OCI-M2 (cell line): ENCODE data around the gene GFRA4.

Source experiments
- DNase-seq: peaks from one replicate; lab custom pipeline; 2025; ENCODE audit not compliant: unreplicated experiment; lab: John Stamatoyannopoulos, UW

GFRA4 gene

DNA sequence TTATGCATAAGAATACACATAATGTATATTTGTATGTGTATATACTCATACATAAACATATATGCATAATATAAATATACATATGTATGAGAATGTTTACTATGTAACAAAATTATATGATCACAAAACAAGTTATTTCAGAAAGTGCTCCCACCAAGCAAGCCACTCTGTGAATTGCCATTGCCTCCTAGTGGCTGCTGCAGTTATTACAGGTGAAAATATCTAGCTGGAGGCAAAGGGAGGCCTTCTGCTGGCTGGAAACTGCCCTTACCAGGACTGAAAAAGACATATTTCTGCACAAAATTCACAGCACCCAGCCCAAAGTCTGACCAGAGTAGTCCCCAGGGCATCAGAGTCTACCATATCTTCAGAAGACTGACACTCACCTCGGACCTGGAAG is 33.0 kb upstream of the GFRA4 start:
- DNase-seq: no peak

DNA sequence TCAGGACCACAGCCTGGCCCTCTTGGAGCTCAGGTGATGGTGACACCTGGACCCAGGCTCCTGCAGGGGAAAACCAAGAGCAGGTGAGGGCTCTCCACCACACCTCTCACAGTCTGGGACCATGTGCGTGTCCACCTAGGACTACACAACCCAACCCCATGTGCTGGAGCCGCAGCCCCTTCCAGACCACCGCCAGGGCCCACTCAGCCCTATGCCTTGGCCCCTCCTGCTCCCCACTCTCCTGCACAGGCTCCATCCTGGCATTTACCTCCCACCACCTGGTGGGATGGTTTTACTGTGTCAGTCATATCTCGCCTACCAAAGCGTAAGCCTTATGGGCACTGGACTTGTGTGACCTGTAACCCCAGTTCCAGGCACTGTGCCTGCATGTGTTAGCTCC is 31.7 kb upstream of the GFRA4 start:
- DNase-seq: no peak

- no peak for DNase-seq
Observed at GRCh38 chr20:3693376-3693775, 30.2 kb upstream of the GFRA4 start.

- no peak for DNase-seq
Observed at GRCh38 chr20:3692706-3693294, 29.6 kb upstream of the GFRA4 start.

- no peak for DNase-seq
Observed at GRCh38 chr20:3691897-3692296, 28.7 kb upstream of the GFRA4 start.

- no peak for DNase-seq
Observed at GRCh38 chr20:3691306-3691705, 28.1 kb upstream of the GFRA4 start.

- no peak for DNase-seq
Observed at GRCh38 chr20:3690413-3690812, 27.2 kb upstream of the GFRA4 start.

- DNase-seq: no peak
Observed at GRCh38 chr20:3689978-3690377, 26.8 kb upstream of the GFRA4 start.

DNA sequence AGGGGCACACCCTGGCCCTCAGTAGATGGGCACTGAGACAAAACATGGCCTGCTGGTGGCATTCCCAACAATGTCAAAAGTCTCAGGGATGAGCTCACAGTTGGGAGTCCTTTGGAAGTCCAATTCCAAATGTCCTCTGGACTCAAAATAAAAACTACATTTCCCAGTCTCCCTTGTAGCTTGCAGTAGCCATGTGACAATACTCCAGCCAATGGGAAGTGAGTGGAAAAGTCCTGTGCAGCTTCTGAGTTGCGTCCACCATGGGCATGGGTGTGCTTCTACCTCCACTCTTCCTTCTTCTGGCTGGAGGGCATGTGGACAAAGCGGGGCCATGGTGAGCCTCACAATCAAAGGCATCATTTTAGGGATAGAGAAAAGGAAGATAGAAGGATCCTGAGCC is 24.5 kb upstream of the GFRA4 start:
- no peak for DNase-seq

GRCh38 chr20:3686867-3687321 is 23.7 kb upstream of the GFRA4 start:
- DNase-seq: no peak

GRCh38 chr20:3686421-3686820 is 23.2 kb upstream of the GFRA4 start:
- DNase-seq: no peak

- DNase-seq: no peak
Observed at GRCh38 chr20:3685341-3685740, 22.1 kb upstream of the GFRA4 start.

- no peak for DNase-seq
Observed at GRCh38 chr20:3681931-3682781, 19.0 kb upstream of the GFRA4 start, which contains the start of gene ADAM33. TSS of gene ADAM33 (minus strand) at chr20:3682010. CDS start at chr20:3682004, 6 bp downstream.

DNA sequence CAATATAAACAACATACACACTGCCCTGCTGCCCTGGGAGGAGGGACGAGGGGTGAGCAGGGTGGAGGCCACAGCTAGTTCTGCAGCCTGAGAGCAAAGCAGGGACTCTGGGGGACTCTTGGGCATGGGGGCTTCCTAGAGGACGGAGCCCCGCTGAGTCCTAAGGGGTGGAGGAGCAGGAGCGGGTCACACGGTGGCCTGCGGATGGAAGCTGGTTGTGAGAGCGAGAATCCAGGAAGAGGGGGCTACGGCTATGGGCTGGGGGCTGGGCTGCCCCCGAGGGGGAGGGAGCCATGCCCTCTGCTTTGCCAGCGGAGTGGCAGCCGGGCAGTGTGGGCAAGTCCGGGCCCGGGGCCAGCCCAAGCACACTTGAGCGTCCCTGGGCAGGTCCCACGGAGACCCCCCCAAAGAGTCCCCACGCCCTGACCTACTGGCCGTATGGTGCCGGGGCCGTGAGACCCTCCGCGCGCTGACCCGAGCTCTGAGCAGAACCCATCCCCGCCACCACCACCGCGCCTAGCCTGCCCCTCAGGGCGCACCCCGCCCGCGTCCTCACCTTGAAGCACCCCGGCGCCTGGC is 18.2 kb upstream of the GFRA4 start:
- DNase-seq: no peak

DNA sequence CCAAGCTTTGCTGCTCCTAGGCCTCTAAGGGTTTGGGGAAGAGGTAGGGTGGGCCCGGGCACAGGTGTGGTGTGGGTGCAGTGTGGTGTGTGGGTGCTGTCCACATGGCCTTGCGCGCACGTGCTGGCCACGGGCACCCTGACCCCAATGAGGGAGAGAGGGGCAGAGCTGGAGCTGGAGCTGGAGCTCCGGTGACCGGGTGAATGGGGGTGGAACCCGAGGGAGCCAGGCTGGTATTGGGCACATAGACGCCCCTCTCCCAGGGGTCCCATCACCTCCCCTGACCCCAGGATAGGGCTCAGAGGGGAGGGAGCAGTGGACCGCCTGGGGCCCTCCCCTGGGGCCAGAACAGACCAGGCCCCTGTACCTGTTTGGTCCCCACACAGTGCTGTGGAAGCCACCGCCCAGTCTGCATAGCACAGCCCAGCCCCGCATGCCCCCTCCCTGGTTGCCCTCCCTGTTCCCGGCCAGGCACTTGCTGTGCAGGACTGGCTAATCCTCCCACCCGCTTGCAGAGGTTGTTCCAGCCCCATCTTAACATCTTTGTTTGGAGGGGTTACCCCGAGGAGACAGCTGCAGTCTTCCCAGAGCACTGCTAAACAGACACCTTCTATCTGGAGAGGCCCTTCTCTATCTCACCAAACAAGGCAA is 17.6 kb upstream of the GFRA4 start:
- DNase-seq: no peak

DNA sequence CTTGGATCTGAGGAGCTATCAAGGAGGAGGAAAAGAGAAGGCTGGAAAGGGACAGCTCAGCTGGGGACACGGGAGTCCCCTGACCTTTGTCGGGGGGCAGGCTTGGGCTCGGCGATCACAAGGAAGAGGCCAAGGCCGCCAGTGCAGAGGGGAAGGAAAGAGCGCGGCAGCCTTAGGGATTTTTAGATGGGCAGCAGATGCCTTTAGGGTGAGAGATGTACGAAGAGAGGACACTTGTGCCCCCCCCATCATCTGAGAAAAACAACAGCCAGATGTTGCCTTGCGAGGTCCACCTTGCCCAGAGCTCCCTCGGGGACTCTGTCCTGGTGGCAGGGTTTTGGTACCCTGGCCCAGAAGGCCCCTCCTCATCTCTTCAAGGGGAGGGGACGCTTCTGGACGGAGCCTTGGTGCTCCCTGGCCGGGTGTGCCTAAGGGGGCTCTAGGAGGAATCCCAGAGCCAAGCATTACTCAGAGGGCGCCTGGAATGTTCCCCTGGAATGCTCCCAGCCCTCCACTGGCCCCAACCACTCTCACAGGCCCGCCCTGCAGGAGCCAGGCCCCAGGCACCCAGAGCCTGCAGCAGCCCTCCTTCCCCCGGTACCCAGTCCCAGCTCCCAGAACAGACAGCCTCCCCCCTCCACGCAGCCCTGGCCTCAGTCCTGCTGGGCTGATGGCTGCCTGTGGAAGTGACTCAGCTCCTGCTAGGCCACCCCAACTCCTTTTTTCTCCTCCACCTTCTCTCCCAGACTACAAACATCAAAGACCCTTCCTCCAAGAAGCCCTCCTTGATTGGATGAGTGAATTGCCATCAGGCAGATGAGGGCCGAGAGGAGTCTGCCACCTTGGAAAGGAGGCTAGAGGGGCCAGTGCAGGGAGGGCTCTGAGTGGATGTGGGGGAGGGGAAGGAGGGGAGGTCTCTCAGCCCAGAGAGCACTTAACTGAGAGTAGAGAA is 16.8 kb upstream of the GFRA4 start:
- no peak for DNase-seq

DNA sequence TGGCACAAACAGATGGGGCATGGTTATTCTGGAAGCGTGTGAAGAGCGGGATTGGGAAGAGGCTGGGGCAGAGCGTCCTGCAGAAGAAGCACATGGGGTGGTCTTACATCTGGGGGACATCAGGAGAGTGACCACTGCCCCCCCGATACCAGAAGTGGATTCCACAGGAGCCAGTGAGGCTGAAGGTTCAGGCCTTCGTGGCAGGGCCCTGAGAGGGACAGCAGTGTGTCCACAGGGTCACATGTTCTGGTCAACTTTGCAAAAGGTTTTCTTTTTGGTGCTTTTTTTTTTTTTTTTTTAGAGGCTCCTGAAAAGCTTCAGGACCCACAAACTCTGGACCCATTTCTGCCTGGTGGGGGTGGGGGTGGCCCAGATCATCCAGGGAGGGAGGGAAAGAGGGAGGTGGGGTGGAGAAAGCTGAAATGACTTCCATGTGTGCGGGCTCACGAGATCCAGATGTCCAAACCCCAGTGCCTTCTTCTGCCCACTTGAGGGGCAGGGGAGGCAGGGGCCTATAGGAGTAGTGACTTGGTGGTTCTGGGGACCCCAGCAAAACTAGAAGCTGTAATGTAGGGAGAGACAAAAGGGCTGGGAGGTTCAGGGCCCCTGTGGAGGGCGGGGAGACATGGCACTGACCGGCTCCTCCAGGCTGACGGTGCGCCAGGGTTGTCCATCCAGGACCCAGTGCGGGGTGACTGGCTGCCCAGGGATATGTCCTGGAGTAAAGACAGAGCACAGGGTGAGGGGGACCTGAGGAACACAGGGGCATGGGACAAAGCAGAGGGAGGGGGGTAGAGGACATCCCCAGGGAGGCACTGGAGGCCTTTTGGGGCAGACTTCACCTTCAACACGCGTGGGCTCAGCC is 15.9 kb upstream of the GFRA4 start:
- no peak for DNase-seq

DNA sequence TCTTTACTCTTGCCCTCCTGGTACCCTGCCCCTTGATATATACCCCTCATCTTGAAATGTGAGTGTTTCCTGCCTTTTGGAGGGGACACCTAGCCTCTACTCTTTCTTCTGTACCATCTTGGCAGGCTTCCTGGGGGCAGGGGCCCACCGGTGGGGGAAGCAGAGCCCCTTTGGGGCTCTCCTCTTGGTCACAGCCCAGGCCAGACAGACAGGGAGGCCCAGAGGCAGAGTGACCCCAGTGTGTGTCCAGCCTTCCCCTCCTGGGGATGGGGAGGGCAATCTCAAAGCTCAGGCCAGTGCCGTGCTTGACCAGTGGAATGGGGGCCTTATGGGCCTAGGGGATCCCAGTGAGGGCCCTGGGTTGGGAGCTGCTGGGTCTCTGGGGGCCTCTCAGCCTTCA is 15.0 kb upstream of the GFRA4 start:
- no peak for DNase-seq

- no peak for DNase-seq
Observed at GRCh38 chr20:3677733-3678132, 14.5 kb upstream of the GFRA4 start.
